H1 (cell line): Measurements from ENCODE around the gene ELMO3. TPM values are rescaled to one million over a fixed set of nuclear protein-coding genes. Genes with fewer than 3 reads are reported as not detected.

Experiments used
- CTCF ChIA-PET: fragments of 300-600 bp; sonication (Branson Sonifier 250); formaldehyde crosslinking; loops from one replicate; lab custom pipeline; 2021; ENCODE audit not compliant: partially characterized antibody; lab: Charles Lee
- POLR2A ChIA-PET: fragments of 300-600 bp; sonication (Branson Sonifier 250); formaldehyde crosslinking; loops from one replicate; lab custom pipeline; 2021; ENCODE audit warnings: inconsistent platforms; ENCODE audit not compliant: partially characterized antibody; lab: Charles Lee
- DNase-seq, 2 experiments: peaks; one replicate each; pipeline versions ENCODE4 v3.0.0 to v3.0.0-alpha.2; 2010 to 2022; ENCODE audit warnings: low spot score in 2 of 2, low read depth in 1 of 2, mixed read lengths in 1 of 2
- FAIRE-seq: peaks from 2 replicates; lab custom pipeline; 2011; peaks lifted over from hg19 to GRCh38; lab: Jason Lieb, UNC
- H2AFZ ChIP-seq: 2 replicates; pipeline ENCODE4 v1.8.1; 2012; ENCODE audit warnings: low read length, inconsistent platforms
- H2AK5ac ChIP-seq: 2 replicates; pipeline ENCODE4 v1.6.1; 2013; ENCODE audit warnings: low read depth, low read length
- H2BK120ac ChIP-seq: replicated peaks from 2 replicates; pipeline ENCODE3; 2013; ENCODE audit warnings: low read depth, low read length, inconsistent platforms
- H2BK12ac ChIP-seq: 2 replicates; pipeline ENCODE4 v1.6.1; 2013; ENCODE audit warnings: low read depth, low read length
- H2BK15ac ChIP-seq: 2 replicates; pipeline ENCODE4 v1.6.1; 2013; ENCODE audit warnings: low read length
- H2BK20ac ChIP-seq: 2 replicates; pipeline ENCODE4 v1.6.1; 2013; ENCODE audit warnings: low read length
- H2BK5ac ChIP-seq: 2 replicates; pipeline ENCODE4 v1.6.1; 2013; ENCODE audit warnings: low read depth, low read length
- H3K14ac ChIP-seq: 2 replicates; pipeline ENCODE4 v1.6.1; 2013; ENCODE audit warnings: inconsistent platforms; ENCODE audit not compliant: insufficient read length
- H3K18ac ChIP-seq: 2 replicates; pipeline ENCODE4 v1.6.1; 2013; ENCODE audit warnings: low read length; ENCODE audit errors: extremely low read depth
- H3K23ac ChIP-seq: 2 replicates; pipeline ENCODE4 v1.6.1; 2013; ENCODE audit warnings: inconsistent platforms; ENCODE audit not compliant: insufficient read length
- H3K23me2 ChIP-seq: 2 replicates; pipeline ENCODE4 v1.6.1; 2013; ENCODE audit warnings: low read depth, low read length
- H3K27ac ChIP-seq: 2 replicates; pipeline ENCODE4 v1.6.1; 2011; ENCODE audit warnings: low read depth, low read length, inconsistent platforms
- H3K27me3 ChIP-seq, 4 experiments: replicated peaks in 1 of 4; 1 replicate in 1 of 4; 2 replicates in 3 of 4; pipeline versions ENCODE4 v1.6.1 to v1.8.1; 2011 to 2013; ENCODE audit warnings: low read length in 3 of 4, mild to moderate bottlenecking in 3 of 4, inconsistent platforms in 2 of 4, mixed read lengths in 2 of 4, moderate library complexity in 1 of 4; ENCODE audit not compliant: control insufficient read depth in 3 of 4, insufficient read depth in 3 of 4; ENCODE audit errors: extremely low read depth in 1 of 4
- H3K36me3 ChIP-seq, 4 experiments: 2 replicates each; pipeline versions ENCODE4 v1.6.1 to v1.8.1; 2011 to 2013; ENCODE audit warnings: mild to moderate bottlenecking in 4 of 4, low read length in 3 of 4, moderate library complexity in 2 of 4, control low read depth in 1 of 4, inconsistent platforms in 1 of 4; ENCODE audit not compliant: insufficient read depth in 4 of 4, control insufficient read depth in 2 of 4
- H3K4ac ChIP-seq: replicated peaks from 2 replicates; pipeline ENCODE3; 2013; ENCODE audit warnings: low read length, low read depth, mixed read lengths, inconsistent platforms; ENCODE audit not compliant: insufficient read length
- H3K4me1 ChIP-seq, 4 experiments: replicated peaks in 1 of 4; 1 replicate in 1 of 4; 2 replicates in 3 of 4; pipeline versions ENCODE4 v1.6.1 to v1.8.1; 2011 to 2013; ENCODE audit warnings: low read length in 3 of 4, inconsistent platforms in 2 of 4, mixed read lengths in 1 of 4; ENCODE audit not compliant: insufficient read depth in 4 of 4, control insufficient read depth in 3 of 4
- H3K4me2 ChIP-seq, 2 experiments: 2 replicates each; pipeline versions ENCODE4 v1.6.1 to v1.8.1; 2011 to 2013; ENCODE audit warnings: low read depth in 2 of 2, low read length in 2 of 2, control low read depth in 1 of 2, inconsistent platforms in 1 of 2, mild to moderate bottlenecking in 1 of 2; ENCODE audit not compliant: insufficient read depth in 1 of 2
- H3K4me3 ChIP-seq, 4 experiments: fragments of 200-600, 300-600 bp in 1 of 4; sonication (generic), shearing (Covaris generic), sonication (Bioruptor Twin) in 1 of 4; 2 replicates each; pipeline versions ENCODE4 v1.5.1 to v1.8.1; 2011 to 2016; ENCODE audit warnings: low read length in 4 of 4, low read depth in 3 of 4, control low read depth in 2 of 4, inconsistent platforms in 2 of 4, mild to moderate bottlenecking in 2 of 4, mixed read lengths in 1 of 4, moderate library complexity in 1 of 4; ENCODE audit not compliant: insufficient read depth in 2 of 4; ENCODE audit errors: extremely low read depth in 1 of 4
- H3K56ac ChIP-seq: replicated peaks from 2 replicates; pipeline ENCODE3; 2013; ENCODE audit warnings: low read depth, mild to moderate bottlenecking, mixed read lengths, low read length, inconsistent platforms; ENCODE audit not compliant: insufficient read length
- H3K79me1 ChIP-seq: 2 replicates; pipeline ENCODE4 v1.6.1; 2013; ENCODE audit warnings: low read depth, low read length, control low read depth
- H3K79me2 ChIP-seq, 2 experiments: 2 replicates each; pipeline versions ENCODE4 v1.6.1 to v1.8.1; 2012 to 2013; ENCODE audit warnings: low read length in 2 of 2, mild to moderate bottlenecking in 2 of 2, inconsistent platforms in 1 of 2; ENCODE audit not compliant: insufficient read depth in 2 of 2, control insufficient read depth in 1 of 2
- H3K9ac ChIP-seq, 4 experiments: replicated peaks in 1 of 4; 1 replicate in 1 of 4; 2 replicates in 3 of 4; pipeline versions ENCODE4 v1.6.1 to v1.8.1; 2011 to 2013; ENCODE audit warnings: low read depth in 3 of 4, low read length in 3 of 4, control low read depth in 2 of 4, mild to moderate bottlenecking in 2 of 4, moderate library complexity in 2 of 4, inconsistent platforms in 1 of 4; ENCODE audit errors: extremely low read depth in 1 of 4
- H3K9me3 ChIP-seq, 2 experiments: 2 replicates each; pipeline versions ENCODE4 v1.6.1 to v1.8.1; 2012 to 2013; ENCODE audit warnings: mild to moderate bottlenecking in 2 of 2, moderate library complexity in 2 of 2, control low read depth in 1 of 2, inconsistent platforms in 1 of 2, low read depth in 1 of 2, low read length in 1 of 2, mixed read lengths in 1 of 2; ENCODE audit not compliant: insufficient read depth in 2 of 2
- H4K20me1 ChIP-seq, 2 experiments: replicated peaks in 1 of 2; 2 replicates each; pipeline versions ENCODE3 to v1.8.1; 2011 to 2013; ENCODE audit warnings: inconsistent platforms in 2 of 2, low read length in 2 of 2, mild to moderate bottlenecking in 1 of 2; ENCODE audit not compliant: insufficient read depth in 2 of 2, control insufficient read depth in 1 of 2
- H4K5ac ChIP-seq: 2 replicates; pipeline ENCODE4 v1.6.1; 2013; ENCODE audit warnings: low read length, low read depth, mixed read lengths, inconsistent platforms; ENCODE audit not compliant: insufficient read length
- H4K8ac ChIP-seq: 2 replicates; pipeline ENCODE4 v1.8.0; 2013; ENCODE audit warnings: mild to moderate bottlenecking, moderate library complexity, low read length, inconsistent platforms; ENCODE audit not compliant: insufficient read depth; ENCODE audit errors: extremely low read depth
- H4K91ac ChIP-seq: replicated peaks from 2 replicates; pipeline ENCODE3; 2013; ENCODE audit warnings: low read length, mixed read lengths, inconsistent platforms; ENCODE audit not compliant: insufficient read length
- BRCA1 ChIP-seq: IDR thresholded peaks from 2 replicates; pipeline ENCODE4 v1.6.1; 2012; ENCODE audit warnings: low read depth, low read length, improper control_type of control experiment
- CTCF ChIP-seq, 3 experiments: IDR thresholded peaks; 1 replicate in 2 of 3; 2 replicates in 1 of 3; pipeline versions ENCODE4 v1.5.1 to v1.6.1; 2011; ENCODE audit warnings: low read length in 3 of 3, mild to moderate bottlenecking in 3 of 3, inconsistent platforms in 2 of 3, low read depth in 1 of 3, moderate library complexity in 1 of 3; ENCODE audit not compliant: insufficient read depth in 1 of 3; ENCODE audit errors: control extremely low read depth in 1 of 3
- HDAC6 ChIP-seq: IDR thresholded peaks from one replicate; pipeline ENCODE4 v1.7.1; 2012; ENCODE audit warnings: low read depth, mild to moderate bottlenecking, inconsistent platforms, low read length, moderate library complexity
- JUN ChIP-seq: IDR thresholded peaks from 2 replicates; pipeline ENCODE4 v1.6.1; 2011; ENCODE audit warnings: low read depth, mild to moderate bottlenecking, improper control_type of control experiment, low read length
- KDM5A ChIP-seq: fragments of 200-600 bp; IDR thresholded peaks from 2 replicates; pipeline ENCODE4 v1.7.1; 2012; ENCODE audit warnings: mild to moderate bottlenecking, low read length, inconsistent platforms, mixed read lengths
- NANOG ChIP-seq: IDR thresholded peaks from 2 replicates; pipeline ENCODE4 v1.6.1; 2011; ENCODE audit warnings: low read length, low read depth, mild to moderate bottlenecking, inconsistent platforms; ENCODE audit not compliant: insufficient read depth, poor library complexity, severe bottlenecking
- NRF1 ChIP-seq: IDR thresholded peaks from 2 replicates; pipeline ENCODE4 v1.6.1; 2011; ENCODE audit warnings: mild to moderate bottlenecking, low read depth, low read length, improper control_type of control experiment
- SP2 ChIP-seq: IDR thresholded peaks from 2 replicates; pipeline ENCODE4 v1.6.1; 2012; ENCODE audit warnings: mild to moderate bottlenecking, low read length, inconsistent platforms
- WGBS, 2 experiments: shearing (Covaris generic) in 1 of 2; methylation state at CpG; one replicate each; pipeline versions ENCODE4 v1.1.6 to v1.1.7; 2013 to 2015; ENCODE audit warnings: low lambda C conversion rate in 2 of 2, mixed read lengths in 2 of 2, inconsistent platforms in 1 of 2, low coverage in 1 of 2, missing lambda C conversion rate in 1 of 2; ENCODE audit not compliant: insufficient replicate concordance in 2 of 2, insufficient coverage in 1 of 2, insufficient read length in 1 of 2; ENCODE audit errors: extremely low coverage in 1 of 2, missing lambda C conversion rate in 1 of 2; 5-methylcytosine and 5-hydroxymethylcytosine counted together
- polyA plus RNA-seq, 7 experiments: library from polyadenylated mRNA; depleted of rRNA in 3 of 7; stranded (reverse) in 5 of 7; unstranded in 2 of 7; fragments of >200 nt in 5 of 7; fragments of 200-250 nt in 2 of 7; gene quantifications; 1 replicate in 5 of 7; 2 replicates in 1 of 7; 4 replicates in 1 of 7; pipeline versions ENCODE4 v1.2.1 to v1.2.3, GENCODE V29; 2011 to 2013; ENCODE audit warnings: missing spikeins in 2 of 7, mixed read lengths in 2 of 7
- total RNA-seq: library from RNA; stranded (reverse); fragmentation: NEBNext Ultra II Directional; extraction: Animal tissue kit (Norgen Biotek cat#: 25700); gene quantifications from 2 replicates; pipeline ENCODE4 v1.2.1, GENCODE V29; 2021

ELMO3 gene
- total and polyA plus RNA-seq, 2 of the 8 experiments (the other 6 are each of a cell fraction or from before 2014, with no cell fraction given): 9.6 to 10.9 TPM

GRCh38 chr16:67149276-67150046 is 49.5 kb upstream of the ELMO3 start:
- H2BK20ac ChIP-seq: no peak overlapping the region
- H2BK15ac ChIP-seq: no peak overlapping the region
- no peaks in the 10 kb centered on the region; a peak in 1 of 4 replicates for H3K9me3 ChIP-seq
- H3K4ac ChIP-seq: no peak overlapping the region
- no peak overlapping the region for H2AK5ac ChIP-seq
- no peak overlapping the region for H3K9ac ChIP-seq
- H4K5ac ChIP-seq: no peak overlapping the region
- H3K79me1 ChIP-seq: no peaks in the 10 kb centered on the region
- H3K36me3 ChIP-seq: peaks cover 11 to 23% (median 17%) of the 10 kb centered on the region in 4 experiments; a peak in 6 of 8 replicates
- ChIA-PET POLR2A (interaction anchor here (1.2 to 1.7 kb wide), 7 partner anchors 11 to 119 kb away, joined by 3 to 6 read pairs (median 5); partner anchors contain the start of genes FBXL8, HSF4 and TRADD), CTCF (interaction anchor here (0.7 to 5.3 kb wide), 18 partner anchors 8 to 197 kb away, joined by 3 to 38 read pairs (median 3); partner anchors contain the start of gene NOL3)
- H4K20me1 ChIP-seq: peaks cover 3 to 23% of the 10 kb centered on the region in 2 experiments
- H3K18ac ChIP-seq: peak overlapping the region; percentile 75
- no peak overlapping the region; the same call in 1 of the 2 replicates for H4K8ac ChIP-seq
- 0 out of 2 replicates have a peak overlapping the region, but pooled peaks have one; percentile 28 for H2AFZ ChIP-seq
- DNase-seq (peak in 1 of 2 experiments; percentile 64), FAIRE-seq (no peak)
- peak overlapping the region; percentile 80 to 92 for H3K4me2 ChIP-seq
- no peak overlapping the region for H3K14ac ChIP-seq
- no peak overlapping the region for H2BK120ac ChIP-seq
- H3K23me2 ChIP-seq: peaks cover 13% of the 10 kb centered on the region; the same call in 1 of the 2 replicates
- H4K91ac ChIP-seq: no peak overlapping the region
- no peak overlapping the region for H3K56ac ChIP-seq
- H3K79me2 ChIP-seq: no peaks in the 10 kb centered on the region
- peaks cover 0 to 11% (median 8%) of the 10 kb centered on the region in 4 experiments; a peak in 5 of 7 replicates for H3K4me1 ChIP-seq
- peaks cover 19 to 41% (median 34%) of the 10 kb centered on the region in 4 experiments for H3K27me3 ChIP-seq
- no peak overlapping the region for H2BK12ac ChIP-seq
- H2BK5ac ChIP-seq: no peak overlapping the region; the same call in 1 of the 2 replicates
- no peak overlapping the region for H3K23ac ChIP-seq
- H3K27ac ChIP-seq: no peak overlapping the region
- 70% methylated on average over 73 of the region's 77 CpGs; no CpG with 5 or more reads in 1 of the 2 experiments for WGBS, 2 experiments
- peak overlapping the region; percentile 62 to 75 (median 72); a peak in 5 of 8 replicates for H3K4me3 ChIP-seq
- no peak for TF ChIP-seq JUN
- no peak for TF ChIP-seq NANOG
- TF ChIP-seq BRCA1: no peak
- no peak for TF ChIP-seq SP2
- no peak for TF ChIP-seq KDM5A
- TF ChIP-seq HDAC6: no peak
- no peak for TF ChIP-seq NRF1
- peak in 2 of 3 experiments; percentile 71 to 91; a peak in 3 of 4 replicates for TF ChIP-seq CTCF (IDR thresholded peaks at IDR 0.05; ENCODE audit: control extremely low read depth in 1 of 3, insufficient read depth in 1 of 3, low read depth in 1 of 3, low read length in 3 of 3)
